GM19238 (cell line): ENCODE measurements around the gene DLGAP4.

Experiments
- DNase-seq: peaks from one replicate; pipeline ENCODE4 v3.0.0; 2011; ENCODE audit warnings: low spot score; ENCODE audit not compliant: insufficient read length

Gene DLGAP4

DNA sequence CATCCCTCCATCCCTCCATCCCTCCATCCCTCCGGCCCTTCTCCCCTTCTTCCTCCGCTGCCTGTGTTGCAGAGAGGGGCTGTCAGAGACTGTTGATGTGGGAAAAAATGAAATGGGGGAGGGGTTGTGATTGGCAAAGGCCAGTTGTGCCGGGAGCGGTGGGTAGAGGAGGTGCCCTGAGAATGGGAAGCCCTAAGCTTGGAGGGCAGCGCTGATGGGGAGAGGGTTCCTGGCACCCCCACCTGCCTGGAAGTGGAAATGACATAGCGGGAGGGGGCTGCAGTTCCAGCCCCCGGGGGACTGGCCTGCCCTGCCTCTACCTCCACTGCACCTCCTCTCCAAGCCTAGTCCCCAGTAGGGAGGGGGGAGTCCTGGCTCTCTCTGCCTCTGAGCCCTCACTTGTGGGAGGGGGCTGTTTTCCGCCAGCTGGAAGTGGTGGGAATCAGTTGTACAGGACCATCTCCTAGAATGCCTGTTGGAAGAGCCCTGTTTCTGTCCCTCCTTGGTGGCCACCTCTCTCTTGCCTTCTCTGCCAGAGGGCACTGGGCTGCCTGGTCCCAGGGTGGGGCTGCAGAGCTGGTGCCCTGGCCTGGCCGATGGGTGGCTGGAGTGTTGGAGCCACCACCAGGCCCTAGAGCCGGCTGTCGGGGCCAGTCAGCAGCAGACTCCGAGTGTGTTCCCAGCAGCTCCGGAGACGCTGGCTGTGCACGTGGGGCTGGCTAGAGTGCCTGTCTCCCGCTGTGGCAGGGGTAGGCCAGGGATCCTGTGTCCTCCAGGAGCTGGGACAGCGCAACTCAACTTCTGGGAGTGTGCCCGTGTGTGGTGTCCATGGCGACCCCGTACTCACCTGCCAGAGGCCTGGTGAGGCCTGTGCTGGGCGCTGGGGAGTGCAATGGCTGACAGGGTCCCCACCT lies 1.5 kb downstream of the DLGAP4 start:
- no peak for DNase-seq

DNA sequence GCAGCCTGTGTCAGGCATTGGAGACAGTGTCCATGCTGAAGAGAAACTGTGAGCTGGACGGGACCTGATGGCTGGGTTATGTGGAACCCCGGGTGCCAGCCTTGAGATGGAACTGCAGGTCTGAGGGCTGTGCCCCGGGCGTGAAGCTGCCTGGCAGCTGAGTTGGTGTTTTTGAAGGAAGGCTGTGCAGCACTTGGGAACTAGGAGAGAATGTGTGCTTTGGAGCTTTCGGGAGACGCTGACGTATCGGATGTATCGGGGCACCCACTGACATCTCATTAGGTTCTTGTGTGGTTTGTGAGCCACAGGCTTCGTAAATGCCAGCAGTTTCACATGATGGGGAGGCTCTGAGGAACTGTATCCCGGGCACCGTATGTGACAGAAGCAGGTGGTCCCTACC lies 2.2 kb downstream of the DLGAP4 start:
- DNase-seq, result no peak

DNA sequence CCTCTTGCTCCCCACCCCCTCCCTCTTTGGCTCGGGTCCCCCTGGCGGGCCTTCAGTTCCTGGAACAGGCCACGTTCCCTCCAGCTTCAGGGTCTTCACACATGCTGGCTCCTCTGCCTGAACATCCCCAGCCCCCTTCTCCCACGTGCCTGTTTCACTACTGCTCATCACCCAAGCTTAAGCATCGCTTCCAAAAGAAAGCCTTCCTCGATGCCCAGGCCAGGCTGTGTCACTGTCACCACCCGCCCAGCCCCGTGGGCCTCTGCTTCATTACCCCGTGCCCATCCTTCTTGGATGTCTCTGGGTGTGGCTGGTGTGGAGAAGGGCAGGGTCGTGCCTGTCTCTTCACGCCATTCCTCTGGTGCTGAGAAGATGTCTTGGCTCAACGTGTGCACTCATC lies 2.8 kb downstream of the DLGAP4 start:
- no peak for DNase-seq

DNA sequence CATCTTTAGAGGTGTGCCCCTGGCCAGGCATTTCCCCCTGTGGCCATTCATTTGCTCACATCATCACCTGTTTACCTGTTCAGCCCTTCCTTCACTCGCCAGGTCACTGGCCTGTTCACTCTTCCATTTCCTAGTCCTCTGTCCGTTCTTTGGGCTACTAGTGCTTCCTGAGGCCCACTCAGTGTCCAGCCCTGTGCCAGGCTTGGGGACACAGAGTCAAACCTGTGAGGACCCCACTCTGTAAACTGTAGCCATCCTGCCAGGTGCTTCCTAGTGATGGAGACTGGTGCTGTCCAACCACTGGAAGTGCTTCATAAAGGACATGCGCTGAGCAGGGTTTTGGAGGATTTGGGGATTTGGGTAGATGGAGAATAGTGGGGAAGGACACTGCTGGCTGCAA lies 3.5 kb downstream of the DLGAP4 start:
- DNase-seq, result no peak

DNA sequence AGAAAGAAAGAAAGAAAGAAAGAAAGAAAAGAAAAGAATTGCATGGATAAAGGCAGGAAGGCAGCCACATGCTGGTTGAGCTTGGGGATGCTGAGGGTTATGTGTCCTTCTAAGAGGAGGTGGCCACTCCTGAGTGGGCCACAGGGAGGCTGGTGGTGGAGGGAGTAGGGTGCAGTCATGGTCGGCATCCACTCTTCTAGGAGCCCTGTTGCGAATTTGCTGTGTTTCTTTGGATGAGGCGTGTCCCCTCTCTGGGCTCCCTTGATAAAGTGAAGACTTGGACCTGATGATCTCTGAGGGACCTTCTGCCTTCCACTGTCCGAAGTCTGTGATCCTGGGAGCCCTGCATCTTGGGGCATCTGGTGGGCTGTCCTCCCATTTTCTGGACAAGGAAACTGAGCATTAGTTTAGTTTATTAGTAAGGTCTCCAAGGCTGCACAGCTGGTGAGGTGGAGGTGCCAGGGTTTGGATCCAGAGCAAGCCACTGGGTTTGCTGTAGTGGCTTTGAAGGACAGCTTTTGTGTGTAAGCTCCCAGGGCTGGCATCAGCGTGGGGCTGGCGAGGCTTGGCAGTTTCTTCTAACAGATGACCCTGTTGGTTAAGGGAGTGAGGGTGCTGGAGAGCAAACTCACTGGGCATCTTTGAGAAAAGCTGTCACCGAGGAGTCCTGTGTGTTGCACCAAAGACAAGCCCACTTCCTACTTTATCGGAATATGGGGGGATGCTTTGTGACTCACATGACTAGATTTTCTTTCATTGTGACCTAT lies 4.3 kb downstream of the DLGAP4 start:
- DNase-seq, result no peak

DNA sequence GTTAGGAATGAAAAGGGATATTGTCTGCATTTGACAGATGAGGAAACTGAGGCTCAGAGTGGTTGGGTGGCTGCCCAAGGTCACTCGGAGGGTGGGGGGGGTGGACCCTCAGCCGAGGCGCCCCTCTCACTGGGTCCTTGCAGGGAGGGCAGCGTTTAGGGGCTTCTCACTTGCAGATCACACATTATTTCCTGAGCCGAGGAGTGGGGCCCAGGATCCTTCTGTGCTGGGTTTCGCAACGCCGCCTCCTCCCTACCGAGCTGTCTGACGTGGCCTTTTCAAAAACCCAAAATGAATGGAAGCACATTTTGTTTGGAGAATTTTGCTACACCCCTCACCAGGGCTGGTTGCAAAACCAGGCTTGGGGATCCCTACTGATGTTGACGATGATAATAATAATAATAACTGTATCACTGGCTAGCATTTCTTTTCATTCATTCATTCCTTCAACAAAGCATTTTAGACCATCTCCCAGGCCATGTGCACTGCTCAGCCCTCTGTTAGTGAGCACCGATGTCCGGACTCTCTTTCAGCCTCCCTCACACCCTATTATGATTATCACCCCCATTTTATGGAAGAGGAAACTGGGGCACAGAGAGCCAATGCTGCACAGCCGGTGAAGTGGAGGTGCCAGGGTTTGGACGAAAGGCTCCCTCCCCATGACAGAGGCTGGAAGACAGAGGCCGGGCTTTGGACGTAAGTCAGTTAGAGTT lies 5.2 kb downstream of the DLGAP4 start:
- DNase-seq, result no peak

DNA sequence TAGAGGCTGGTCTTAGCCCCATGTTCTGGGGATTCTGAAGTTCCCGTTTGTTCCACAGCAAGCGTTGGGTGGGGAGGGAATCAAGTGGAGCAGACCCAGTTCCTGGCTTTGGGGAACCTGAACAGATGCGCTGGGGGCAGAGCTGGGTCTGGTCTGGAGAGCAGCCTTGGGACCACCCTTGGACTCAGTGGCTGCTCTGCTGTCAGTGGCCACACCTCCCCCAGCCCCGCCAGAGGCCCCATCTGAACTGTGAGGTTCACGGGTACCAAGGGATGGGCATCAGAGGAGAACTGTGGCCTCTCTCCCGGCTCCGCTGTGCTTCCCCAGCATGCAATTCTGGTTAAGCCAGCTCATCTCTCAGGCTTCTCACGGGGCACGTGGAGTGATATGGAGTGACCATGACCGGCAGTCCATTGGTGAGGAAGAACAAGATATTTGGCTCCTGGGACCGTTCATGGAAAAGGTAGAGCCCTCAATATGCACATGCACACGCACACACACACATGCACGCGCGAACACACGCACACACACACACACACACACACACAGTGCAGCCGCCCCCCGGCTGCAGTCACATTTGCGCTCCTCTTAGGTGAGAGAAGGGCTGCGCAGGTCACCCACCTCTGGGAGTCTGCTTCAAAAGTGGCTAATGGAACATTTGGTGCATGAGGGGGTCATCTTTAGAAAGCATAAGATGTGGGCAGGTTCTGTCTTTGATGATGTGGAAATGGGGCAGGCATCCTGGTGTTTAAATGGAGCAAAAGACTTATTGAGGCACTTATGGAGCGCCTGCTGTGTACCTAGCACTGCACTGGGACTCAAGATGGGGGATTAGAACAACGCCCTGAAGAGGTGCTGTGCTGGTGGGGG lies 6.0 kb downstream of the DLGAP4 start:
- DNase-seq, result no peak

DNA sequence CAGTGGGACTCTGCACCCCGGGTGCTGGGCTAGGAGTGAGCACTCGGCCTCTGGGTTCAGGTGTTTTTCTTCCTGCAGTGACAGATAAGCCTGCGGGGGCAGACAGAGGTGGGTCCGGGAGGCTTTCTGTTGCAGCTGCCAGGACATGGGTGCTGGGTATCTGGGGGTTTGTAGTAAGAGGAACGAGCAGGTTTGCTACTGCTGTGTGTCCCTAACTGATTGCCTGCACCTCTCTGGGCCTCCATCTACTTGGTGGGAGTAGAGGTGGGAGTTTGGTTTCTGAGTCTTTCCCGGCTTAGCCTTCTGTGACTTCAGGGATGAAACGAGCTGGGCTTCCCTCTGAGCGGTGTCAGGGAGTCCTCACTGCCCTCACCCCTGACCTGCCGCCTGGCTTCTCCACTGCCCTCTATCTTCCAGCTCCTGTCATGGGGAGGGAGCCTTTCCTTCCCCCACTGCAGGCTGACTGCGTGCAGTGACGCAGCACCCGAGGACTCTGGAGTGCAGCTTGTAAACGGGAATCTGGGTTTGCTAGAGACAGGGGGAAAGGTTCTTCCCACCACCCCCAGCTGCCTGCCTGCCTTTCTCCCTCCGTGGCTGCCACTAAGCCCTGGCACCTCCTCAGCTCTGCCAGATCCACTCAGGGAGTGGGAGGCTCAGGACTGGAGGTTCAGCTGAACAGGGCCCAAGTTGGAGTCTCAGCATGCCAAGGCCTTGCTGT lies 6.7 kb downstream of the DLGAP4 start:
- DNase-seq, result no peak

DNA sequence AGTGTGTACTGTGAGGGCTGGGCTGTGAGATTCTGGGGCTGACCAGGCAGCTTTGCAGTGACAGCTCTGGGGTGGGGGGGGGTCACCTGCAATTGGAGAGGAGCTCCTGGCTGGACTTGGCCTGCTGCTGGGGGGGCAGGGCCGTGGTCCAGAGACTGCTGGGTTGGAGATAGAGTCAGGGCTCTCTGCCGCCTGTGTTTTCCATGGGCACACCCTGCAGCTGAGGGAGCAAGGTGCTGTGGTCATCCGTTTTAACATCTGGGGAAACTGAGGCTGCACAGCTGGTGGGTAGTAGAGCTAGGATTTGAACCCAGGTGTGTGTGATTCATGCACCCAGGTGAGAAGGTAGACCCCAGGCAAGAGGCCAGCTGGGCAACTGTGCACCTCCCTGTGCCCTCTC lies 7.3 kb downstream of the DLGAP4 start:
- DNase-seq, result no peak

DNA sequence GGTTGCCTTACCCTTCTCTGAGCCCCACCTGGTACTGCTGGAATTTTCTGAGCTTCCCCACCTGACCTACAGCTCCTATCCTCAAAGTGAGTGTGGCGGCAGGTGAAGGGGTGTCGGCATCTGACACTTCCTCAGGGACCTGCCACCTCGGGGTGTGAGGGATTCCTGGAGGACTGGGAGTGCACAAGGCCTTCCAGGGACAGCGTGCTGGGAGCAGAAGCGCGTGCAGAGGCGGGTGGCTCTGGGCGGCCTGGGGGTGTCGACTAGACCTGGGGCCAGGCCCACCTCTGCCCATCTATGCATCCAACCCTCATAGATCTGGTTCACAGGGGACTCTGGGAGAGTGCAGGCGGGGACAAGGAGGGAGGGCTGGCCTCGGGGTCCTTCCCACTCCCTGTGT lies 7.8 kb downstream of the DLGAP4 start:
- no peak for DNase-seq

DNA sequence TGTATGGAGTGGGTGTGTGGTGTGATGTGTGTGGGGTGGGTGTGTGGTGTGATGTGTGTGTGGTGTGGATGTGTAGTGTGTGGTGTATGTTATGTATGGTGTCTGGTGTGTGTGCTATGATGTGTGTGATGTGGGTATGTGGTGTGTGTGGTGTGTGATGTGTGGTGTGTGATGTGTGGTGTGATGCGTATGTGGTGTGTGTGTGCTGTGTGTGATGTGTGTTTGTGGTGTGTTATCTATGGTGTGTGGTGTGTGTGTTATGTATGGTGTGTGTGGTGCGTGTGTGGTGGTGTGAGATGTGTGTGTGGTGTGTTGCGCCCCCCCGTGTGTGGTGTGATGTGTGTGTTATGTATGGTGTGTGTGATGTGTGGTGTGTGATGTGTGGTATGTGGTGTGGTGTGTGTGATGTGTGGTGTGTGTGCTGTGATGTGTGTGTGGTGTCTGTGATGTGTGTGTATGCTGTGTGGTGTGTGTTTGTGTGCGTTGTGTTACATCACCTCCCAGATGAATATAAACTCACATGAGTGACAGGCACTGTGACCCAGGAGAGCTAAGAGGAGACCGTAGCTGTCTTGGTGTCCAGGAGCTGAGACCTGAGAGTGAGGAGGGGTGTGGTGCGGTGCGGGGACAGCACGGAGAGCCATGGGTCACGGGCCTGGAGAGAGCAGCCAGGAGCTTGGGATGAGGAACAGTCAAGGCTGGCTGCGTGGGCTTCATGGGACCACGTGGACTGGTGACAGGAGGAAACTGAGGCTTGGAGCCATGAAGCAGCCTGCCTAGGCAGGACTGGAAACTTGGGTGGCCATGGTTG lies 8.8 kb downstream of the DLGAP4 start:
- DNase-seq, result no peak

DNA sequence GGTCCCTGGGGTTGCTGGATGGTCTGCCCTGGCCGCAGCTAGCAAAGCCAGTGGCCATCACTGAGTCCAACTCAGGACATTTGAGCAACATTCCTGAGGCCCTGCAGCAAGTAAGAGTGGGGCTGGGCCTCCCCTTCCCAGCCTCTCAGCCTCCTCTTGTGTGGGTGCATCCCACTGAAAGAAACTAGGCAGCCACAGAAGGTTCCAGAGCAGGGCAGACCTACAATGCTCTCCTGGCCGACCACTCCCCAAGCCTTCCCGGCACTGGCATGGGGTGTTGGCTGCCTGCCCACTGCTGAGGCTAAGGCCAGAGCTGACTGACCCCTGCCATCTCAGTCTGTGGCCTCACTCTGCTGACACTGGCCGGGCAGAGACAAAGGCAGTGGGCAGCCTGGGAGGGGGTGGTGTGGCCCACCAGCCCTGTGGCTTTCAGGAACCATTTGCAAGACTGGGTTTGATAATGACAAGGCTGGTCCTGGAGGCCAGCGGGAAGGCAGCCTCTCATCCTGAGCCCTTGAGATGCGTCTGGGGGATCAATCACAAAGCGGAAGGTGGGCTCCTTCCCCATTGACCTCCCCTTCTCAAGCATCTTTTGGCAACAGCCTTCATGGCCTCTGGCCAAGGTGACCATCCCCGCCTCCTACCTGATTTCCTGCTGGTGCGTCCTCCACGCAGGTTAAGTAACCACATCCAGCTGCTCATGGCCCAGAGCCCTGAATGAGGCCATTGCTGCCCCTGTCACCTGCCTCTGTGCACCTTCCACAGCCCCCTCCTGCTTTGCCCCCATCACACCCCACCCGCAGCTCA lies 9.6 kb downstream of the DLGAP4 start:
- DNase-seq, result no peak

DNA sequence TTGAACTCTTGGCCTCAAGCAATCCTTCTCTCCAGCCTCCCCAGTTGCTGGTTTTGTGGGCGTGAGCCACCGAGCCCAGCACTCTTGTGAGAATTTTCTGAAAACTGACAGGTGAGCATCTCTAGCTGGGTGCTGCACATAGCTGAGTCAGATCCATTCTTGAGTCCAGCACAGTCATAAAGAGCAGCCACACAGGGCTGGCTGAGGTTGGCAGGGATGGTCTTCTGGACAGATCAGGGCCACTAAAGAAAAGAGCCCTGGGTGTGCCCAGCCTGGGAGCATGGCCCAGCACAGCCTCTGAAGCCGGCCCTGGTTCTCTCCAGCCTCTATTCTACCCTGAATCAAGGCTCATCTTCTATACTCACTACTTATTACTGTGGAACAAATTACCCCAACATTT lies 11.5 kb downstream of the DLGAP4 start:
- no peak for DNase-seq

DNA sequence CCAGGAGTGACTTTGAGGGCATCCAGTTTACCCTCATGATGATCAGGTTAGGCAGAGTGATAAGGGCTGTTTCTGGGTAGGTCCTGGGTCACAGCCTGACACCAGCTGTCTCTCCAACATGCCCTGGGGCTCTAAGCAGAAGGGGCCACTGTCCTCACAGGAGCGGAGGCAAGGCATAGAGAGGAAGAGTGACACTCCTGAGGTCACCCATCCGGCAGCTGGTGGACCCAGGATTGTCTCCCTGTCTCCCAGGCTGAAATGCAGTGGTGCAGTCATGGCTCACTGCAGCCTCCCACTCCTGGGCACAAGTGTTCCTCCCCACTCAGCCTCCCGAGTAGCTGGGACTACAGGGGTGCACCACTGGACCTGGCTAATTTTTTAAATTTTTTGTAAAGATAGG lies 12.0 kb downstream of the DLGAP4 start:
- no peak for DNase-seq

DNA sequence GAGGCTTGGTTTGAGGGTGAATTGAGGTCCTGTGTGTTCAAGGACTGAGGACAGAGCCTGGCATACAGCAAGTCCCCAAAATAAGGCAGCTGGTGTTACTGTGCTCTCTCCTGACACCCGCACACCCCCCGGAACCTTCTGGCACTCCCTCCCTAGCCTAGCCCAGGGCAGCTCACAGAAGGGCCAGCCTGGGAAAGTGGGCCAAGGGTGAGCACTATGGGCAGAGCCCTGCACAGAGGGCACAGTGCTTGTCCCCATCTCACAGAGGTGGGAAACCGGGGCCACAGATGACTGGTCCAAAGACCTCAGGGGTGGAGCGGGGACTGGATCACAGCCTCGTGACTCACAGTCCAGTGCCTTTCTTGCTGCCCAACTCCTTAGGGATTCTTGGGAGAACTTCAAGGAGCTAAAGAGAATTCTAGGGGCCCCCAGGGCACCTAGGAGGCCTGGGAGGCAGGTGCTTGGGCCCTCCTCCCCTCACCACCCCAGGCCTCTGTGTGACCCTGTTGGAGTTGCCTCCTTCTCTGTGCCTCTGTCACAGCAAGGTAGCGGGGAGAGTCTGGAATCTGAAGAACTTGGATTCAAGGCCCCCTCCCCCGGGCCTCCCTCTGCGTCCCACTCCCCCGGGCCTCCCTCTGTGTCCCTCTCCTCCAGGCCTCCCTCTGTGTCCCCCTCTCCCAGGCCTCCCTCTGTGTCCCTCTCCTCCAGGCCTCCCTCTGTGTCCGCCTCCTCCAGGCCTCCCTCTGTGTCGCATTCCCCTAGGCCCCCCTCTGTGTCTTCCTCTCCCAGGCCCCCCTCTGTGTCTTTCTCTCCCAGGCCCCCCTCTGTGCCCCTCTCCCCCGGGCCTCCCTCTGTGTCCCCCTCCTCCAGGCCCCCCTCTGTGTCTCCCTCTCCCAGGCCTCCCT lies 13.5 kb downstream of the DLGAP4 start:
- DNase-seq, result no peak

DNA sequence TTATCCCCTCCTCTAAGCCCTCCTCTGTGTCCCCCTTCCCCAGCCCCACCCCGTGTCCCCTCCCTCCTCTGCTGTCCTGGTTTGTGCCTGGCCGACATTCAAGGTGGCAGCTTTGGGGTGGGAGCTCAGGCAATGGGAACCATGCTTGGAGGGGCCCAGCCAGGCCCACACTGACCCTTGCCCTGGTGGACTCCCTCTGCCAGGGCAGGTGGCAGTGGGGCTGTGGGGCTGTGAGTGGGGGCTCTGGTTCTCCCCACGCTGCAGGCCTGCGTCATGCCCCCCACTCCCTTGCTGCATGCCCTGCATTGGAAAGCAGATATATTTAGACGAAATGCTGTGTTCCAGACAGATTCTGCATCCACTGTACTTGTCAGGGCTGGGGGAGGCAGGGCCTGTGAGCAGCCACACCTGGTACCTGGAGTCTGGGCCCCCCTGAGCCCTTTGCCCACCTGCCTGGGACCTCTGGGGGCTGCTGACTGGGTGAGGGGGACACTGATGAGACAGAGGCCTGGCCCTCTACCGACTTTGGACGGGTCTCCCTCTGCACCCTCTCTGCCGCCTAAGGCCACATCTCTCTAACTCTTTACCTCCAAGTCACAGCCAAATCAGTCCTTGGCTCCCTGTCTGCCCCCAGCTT lies 14.2 kb downstream of the DLGAP4 start:
- DNase-seq, result no peak
